ENCODE data around the gene RNF4.
A peak's percentile ranks its signal among the peaks of the same experiment; 100 is the strongest.
"Not testable (repeated sequence)": the region's sequence is repeated elsewhere in the genome, so short reads cannot be mapped to it uniquely, and the experiment has no call there.

The RNF4 gene

GRCh38 chr4:2492970-2493369, 24.1 kb downstream of the RNF4 start:
- no peak for DNase-seq

GRCh38 chr4:2494992-2495391, 26.1 kb downstream of the RNF4 start:
- DNase-seq: no peak

- no peak for DNase-seq
These were observed 28.4 kb downstream of the RNF4 start for GRCh38 chr4:2497324-2497723.

GRCh38 chr4:2497931-2498330, 29.0 kb downstream of the RNF4 start:
- peak in 1 of 2 donors; percentile 45 for DNase-seq

GRCh38 chr4:2500547-2500946, 31.6 kb downstream of the RNF4 start:
- no peak for DNase-seq

GRCh38 chr4:2501034-2501594, 32.2 kb downstream of the RNF4 start:
- no peak for DNase-seq

GRCh38 chr4:2503809-2504208, 34.9 kb downstream of the RNF4 start:
- DNase-seq: no peak

GRCh38 chr4:2507259-2507658, 38.4 kb downstream of the RNF4 start:
- DNase-seq: no peak

GRCh38 chr4:2507855-2508254, 38.9 kb downstream of the RNF4 start:
- no peak for DNase-seq

- DNase-seq: no peak
These were observed 41.7 kb downstream of the RNF4 start for GRCh38 chr4:2510351-2511259.

GRCh38 chr4:2511645-2512131, 42.8 kb downstream of the RNF4 start:
- peak in 1 of 2 donors; percentile 22 for DNase-seq

- DNase-seq: no peak
These were observed 43.7 kb downstream of the RNF4 start for GRCh38 chr4:2512396-2513135.

- DNase-seq: not testable (repeated sequence)
These were observed 45.3 kb downstream of the RNF4 start for GRCh38 chr4:2514193-2514592.

GRCh38 chr4:2514944-2515343, 46.0 kb downstream of the RNF4 start:
- not testable (repeated sequence) for DNase-seq

GRCh38 chr4:2515830-2516550, 47.1 kb downstream of the RNF4 start:
- no peak for DNase-seq

GRCh38 chr4:2516635-2517034, 47.7 kb downstream of the RNF4 start:
- DNase-seq: no peak

GRCh38 chr4:2526559-2526958, 57.7 kb downstream of the RNF4 start:
- DNase-seq: no peak

GRCh38 chr4:2534904-2535375, 66.0 kb downstream of the RNF4 start:
- DNase-seq: no peak

GRCh38 chr4:2535376-2536192, 66.7 kb downstream of the RNF4 start:
- DNase-seq: peak; percentile 52 to 65

- DNase-seq: peak; percentile 99 to 100
These were observed 67.5 kb downstream of the RNF4 start, which contains the start of gene FAM193A for GRCh38 chr4:2536193-2537010. Gene FAM193A, plus strand, starts transcription at chr4:2536647. Its CDS starts 269 bp downstream, at chr4:2536916.

Measured in CD4-positive, alpha-beta T cell treated with Interleukin-4 for 1 hour (primary cell).